HCT116 (cell line): ENCODE data around the gene B3GNT2. TPM values are rescaled to one million over a fixed set of nuclear protein-coding genes. Genes with fewer than 3 reads are reported as not detected.

Experiments used
- ATAC-seq: fragments of 200-7000 bp; cut with Tn5 transposase; 2 replicates; pipeline ENCODE4 v1.9.1; 2020; ENCODE audit warnings: mild to moderate bottlenecking, moderate library complexity
- BruUV-seq: library from RNA; stranded (reverse); fragments of 400-500 nt; replicated peaks from 2 replicates; lab custom pipeline; 2021; lab: Mats Ljungman, UMichigan
- CTCF ChIA-PET: fragments of 300-600 bp; sonication (Branson Sonifier 250); formaldehyde crosslinking; loops from one replicate; lab custom pipeline; 2021; ENCODE audit warnings: antibody characterized with exemption; lab: Charles Lee
- POLR2A ChIA-PET: fragments of 300-600, 350-600 bp; sonication (Branson Sonifier 250); formaldehyde crosslinking; loops from one replicate; lab custom pipeline; 2021; ENCODE audit warnings: antibody characterized with exemption; lab: Charles Lee
- RAD21 ChIA-PET, 2 experiments: fragments of 300-600 bp; sonication (Branson Sonifier 250); formaldehyde crosslinking; loops; one replicate each; lab custom pipeline; 2023; ENCODE audit warnings: low total read pairs in 2 of 2; ENCODE audit not compliant: uncharacterized antibody in 2 of 2, unreplicated experiment in 2 of 2, low non-redundant PET in 1 of 2; lab: Charles Lee
- DNase-seq: peaks from one replicate; pipeline ENCODE4 v3.0.0-alpha.2; 2010; ENCODE audit warnings: low read depth, low spot score
- H2AFZ ChIP-seq: fragments of 200-600 bp; shearing (Covaris generic), sonication (generic); 2 replicates; pipeline ENCODE4 v1.6.1; 2017; ENCODE audit warnings: low read depth, mixed run types, mixed read lengths, antibody characterized with exemption, low read length; ENCODE audit not compliant: poor library complexity, severe bottlenecking
- H3K27ac ChIP-seq: 2 replicates; pipeline ENCODE4 v1.5.1; 2012; ENCODE audit warnings: low read depth, low read length
- H3K27me3 ChIP-seq: fragments of 200-600 bp; sonication (generic); 2 replicates; pipeline ENCODE4 v1.6.1; 2016; ENCODE audit warnings: mixed run types, low read length, mixed read lengths; ENCODE audit not compliant: insufficient read depth
- H3K36me3 ChIP-seq, 2 experiments: fragments of 200-500 bp in 1 of 2; fragments of 200-600 bp in 1 of 2; sonication (Bioruptor generic) in 1 of 2; sonication (generic) in 1 of 2; 2 replicates each; pipeline versions ENCODE4 v1.5.1 to v1.6.1; 2014 to 2016; ENCODE audit warnings: low read length in 2 of 2, inconsistent platforms in 1 of 2, mixed read lengths in 1 of 2, mixed run types in 1 of 2; ENCODE audit not compliant: insufficient read depth in 2 of 2, control insufficient read depth in 1 of 2
- H3K4me1 ChIP-seq, 2 experiments: fragments of 200-600 bp in 1 of 2; sonication (generic) in 1 of 2; 2 replicates each; pipeline versions ENCODE4 v1.5.1 to v1.6.1; 2012 to 2017; ENCODE audit warnings: low read length in 2 of 2, inconsistent platforms in 1 of 2, mild to moderate bottlenecking in 1 of 2, mixed read lengths in 1 of 2, mixed run types in 1 of 2, moderate library complexity in 1 of 2; ENCODE audit not compliant: insufficient read depth in 2 of 2, control insufficient read depth in 1 of 2
- H3K4me2 ChIP-seq: fragments of 200-600 bp; sonication (generic); 2 replicates; pipeline ENCODE4 v1.6.1; 2017; ENCODE audit warnings: mixed run types, low read length, mixed read lengths
- H3K4me3 ChIP-seq, 2 experiments: fragments of 200-600 bp in 1 of 2; sonication (generic) in 1 of 2; replicated peaks in 1 of 2; 2 replicates each; pipeline ENCODE4 v1.5.1; 2011 to 2016; ENCODE audit warnings: low read length in 2 of 2, control low read depth in 1 of 2, low read depth in 1 of 2, mild to moderate bottlenecking in 1 of 2, mixed read lengths in 1 of 2, mixed run types in 1 of 2
- H3K79me2 ChIP-seq: fragments of 200-600 bp; sonication (generic); 2 replicates; pipeline ENCODE4 v1.6.1; 2017; ENCODE audit warnings: mild to moderate bottlenecking, mixed run types, low read length, moderate library complexity, mixed read lengths; ENCODE audit not compliant: insufficient read depth
- H3K9ac ChIP-seq: fragments of 200-600 bp; sonication (generic); 2 replicates; pipeline ENCODE4 v1.6.1; 2016; ENCODE audit warnings: low read length, mixed read lengths
- H3K9me2 ChIP-seq: fragments of 200-600 bp; sonication (generic), shearing (Covaris generic); 2 replicates; pipeline ENCODE4 v1.6.1; 2017; ENCODE audit warnings: mixed run types, mild to moderate bottlenecking, moderate library complexity; ENCODE audit not compliant: insufficient read depth
- H3K9me3 ChIP-seq, 2 experiments: fragments of 200-500 bp in 1 of 2; fragments of 200-600 bp in 1 of 2; sonication (Bioruptor generic) in 1 of 2; sonication (generic) in 1 of 2; 2 replicates each; pipeline ENCODE4 v1.6.1; 2014 to 2017; ENCODE audit warnings: low read length in 2 of 2, mixed read lengths in 2 of 2, inconsistent platforms in 1 of 2, low read depth in 1 of 2, mild to moderate bottlenecking in 1 of 2, mixed run types in 1 of 2, moderate library complexity in 1 of 2; ENCODE audit not compliant: control insufficient read depth in 1 of 2, insufficient read depth in 1 of 2
- H4K20me1 ChIP-seq: fragments of 200-600 bp; sonication (generic), shearing (Covaris generic); 2 replicates; pipeline ENCODE4 v1.6.1; 2017; ENCODE audit warnings: mixed run types, mild to moderate bottlenecking, moderate library complexity; ENCODE audit not compliant: insufficient read depth
- ATF3 ChIP-seq: IDR thresholded peaks from 2 replicates; pipeline ENCODE4 v1.6.1; 2012
- CEBPB ChIP-seq: IDR thresholded peaks from 2 replicates; pipeline ENCODE4 v1.6.1; 2012; ENCODE audit warnings: low read depth
- EGR1 ChIP-seq: IDR thresholded peaks from 2 replicates; pipeline ENCODE4 v1.6.1; 2012; ENCODE audit warnings: low read depth
- ELF1 ChIP-seq: IDR thresholded peaks from 2 replicates; pipeline ENCODE4 v1.6.1; 2012; ENCODE audit warnings: low read depth, borderline replicate concordance
- EZH2 ChIP-seq: fragments of 200-600 bp; sonication (generic); IDR thresholded peaks from 2 replicates; pipeline ENCODE4 v1.6.1; 2017; ENCODE audit warnings: antibody characterized with exemption, mixed run types
- EZH2phosphoT487 ChIP-seq: fragments of 200-600 bp; IDR thresholded peaks from 2 replicates; pipeline ENCODE4 v1.6.1; 2018; ENCODE audit warnings: antibody characterized with exemption, borderline replicate concordance
- FOSL1 ChIP-seq: IDR thresholded peaks from 2 replicates; pipeline ENCODE4 v1.6.1; 2012; ENCODE audit warnings: low read depth
- MAX ChIP-seq: IDR thresholded peaks from 2 replicates; pipeline ENCODE4 v1.6.1; 2012
- POLR2A ChIP-seq: IDR thresholded peaks from 2 replicates; pipeline ENCODE4 v1.7.0; 2011; ENCODE audit warnings: borderline replicate concordance; ENCODE audit not compliant: insufficient read depth, insufficient read length; ENCODE audit errors: extremely low read depth
- POLR2AphosphoS5 ChIP-seq: IDR thresholded peaks from 2 replicates; pipeline ENCODE4 v1.6.1; 2011; ENCODE audit warnings: mild to moderate bottlenecking, low read depth, low read length, moderate library complexity
- RAD21 ChIP-seq: IDR thresholded peaks from 2 replicates; pipeline ENCODE4 v1.6.1; 2012; ENCODE audit warnings: low read depth, mild to moderate bottlenecking
- SIN3A ChIP-seq: IDR thresholded peaks from 2 replicates; pipeline ENCODE4 v1.6.1; 2012; ENCODE audit warnings: low read depth
- SP1 ChIP-seq: IDR thresholded peaks from 2 replicates; pipeline ENCODE4 v1.6.1; 2012; ENCODE audit warnings: low read depth
- SRF ChIP-seq: IDR thresholded peaks from 2 replicates; pipeline ENCODE4 v1.6.1; 2012; ENCODE audit warnings: low read depth
- TCF7L2 ChIP-seq: IDR thresholded peaks from 2 replicates; pipeline ENCODE4 v1.7.0; 2011; ENCODE audit warnings: borderline replicate concordance, inconsistent platforms; ENCODE audit not compliant: insufficient read depth, insufficient read length; ENCODE audit errors: extremely low read depth
- YY1 ChIP-seq: IDR thresholded peaks from 2 replicates; pipeline ENCODE4 v1.6.1; 2011; ENCODE audit warnings: low read length, low read depth, moderate library complexity, mild to moderate bottlenecking; ENCODE audit not compliant: insufficient replicate concordance; ENCODE audit errors: extremely low read depth
- ZBTB33 ChIP-seq: IDR thresholded peaks from 2 replicates; pipeline ENCODE4 v1.6.1; 2011; ENCODE audit warnings: mild to moderate bottlenecking, low read length, moderate library complexity; ENCODE audit not compliant: insufficient replicate concordance; ENCODE audit errors: extremely low read depth
- intact Hi-C: fragments of 100-400 bp; cut with micrococcal nuclease; formaldehyde crosslinking; loops from 2 replicates; pipeline ENCODE4 v1.10.0; 2022
- total RNA-seq: library from RNA; stranded (reverse); gene quantifications from one replicate; pipeline ENCODE4 v1.2.1, GENCODE V29; 2021; ENCODE audit not compliant: unreplicated experiment

B3GNT2 gene
- total RNA-seq, 1 experiment from 2014 or later, result 21.5 TPM

- ChIA-PET CTCF (no interaction called here), POLR2A (no interaction called here), RAD21 (no interaction called here)
- Histone ChIP-seq H3K4me3 (no peak overlapping the region), H3K9me2 (no peaks in the 10 kb centered on the region), H3K79me2 (peaks cover 99% of the 10 kb centered on the region), H4K20me1 (no peaks in the 10 kb centered on the region), H3K36me3 (no peaks in the 10 kb centered on the region), H2AFZ (no peak overlapping the region), H3K27me3 (no peaks in the 10 kb centered on the region), H3K9me3 (no peaks in the 10 kb centered on the region), H3K27ac (no peak overlapping the region), H3K4me2 (no peak overlapping the region), H3K9ac (no peak overlapping the region), H3K4me1 (no peaks in the 10 kb centered on the region)
- no peak for ATAC-seq
- no TSS peak for BruUV-seq
- DNase-seq, result no peak
- TF ChIP-seq FOSL1 (no peak), ATF3 (no peak), YY1 (no peak), MAX (no peak)
- intact Hi-C loops, result no loop called here
Measured at GRCh38 chr2:62215306-62216064, 19.6 kb downstream of the B3GNT2 start.

- no peak for DNase-seq
- no TSS peak for BruUV-seq
- no peaks in the 10 kb centered on the region for H3K36me3 ChIP-seq
- no peaks in the 10 kb centered on the region for H3K4me1 ChIP-seq
- H3K4me3 ChIP-seq, result no peak overlapping the region
- TF ChIP-seq ELF1 (no peak), POLR2A (no peak), EZH2phosphoT487 (no peak), ZBTB33 (no peak), MAX (no peak), POLR2AphosphoS5 (no peak), EZH2 (no peak), EGR1 (no peak), SRF (no peak), RAD21 (no peak), CEBPB (no peak), SIN3A (no peak), SP1 (no peak), TCF7L2 (no peak)
- no peak overlapping the region for H3K4me2 ChIP-seq
- no peaks in the 10 kb centered on the region for H4K20me1 ChIP-seq
- no peak for ATAC-seq
- no peaks in the 10 kb centered on the region for H3K9me3 ChIP-seq
- no peak overlapping the region for H3K9ac ChIP-seq
- ChIA-PET CTCF (no interaction called here), RAD21 (no interaction called here), POLR2A (no interaction called here)
- peaks cover 99% of the 10 kb centered on the region for H3K79me2 ChIP-seq
- H3K27ac ChIP-seq, result no peak overlapping the region
- intact Hi-C loops, result no loop called here
- H3K9me2 ChIP-seq, result no peaks in the 10 kb centered on the region
- H2AFZ ChIP-seq, result no peak overlapping the region
- H3K27me3 ChIP-seq, result no peaks in the 10 kb centered on the region
Measured at GRCh38 chr2:62216113-62216512, 20.2 kb downstream of the B3GNT2 start.
